ENCODE data around the gene KLB. TPM values are rescaled to one million over a fixed set of nuclear protein-coding genes. Genes with fewer than 3 reads are reported as not detected.

Gene KLB

DNA sequence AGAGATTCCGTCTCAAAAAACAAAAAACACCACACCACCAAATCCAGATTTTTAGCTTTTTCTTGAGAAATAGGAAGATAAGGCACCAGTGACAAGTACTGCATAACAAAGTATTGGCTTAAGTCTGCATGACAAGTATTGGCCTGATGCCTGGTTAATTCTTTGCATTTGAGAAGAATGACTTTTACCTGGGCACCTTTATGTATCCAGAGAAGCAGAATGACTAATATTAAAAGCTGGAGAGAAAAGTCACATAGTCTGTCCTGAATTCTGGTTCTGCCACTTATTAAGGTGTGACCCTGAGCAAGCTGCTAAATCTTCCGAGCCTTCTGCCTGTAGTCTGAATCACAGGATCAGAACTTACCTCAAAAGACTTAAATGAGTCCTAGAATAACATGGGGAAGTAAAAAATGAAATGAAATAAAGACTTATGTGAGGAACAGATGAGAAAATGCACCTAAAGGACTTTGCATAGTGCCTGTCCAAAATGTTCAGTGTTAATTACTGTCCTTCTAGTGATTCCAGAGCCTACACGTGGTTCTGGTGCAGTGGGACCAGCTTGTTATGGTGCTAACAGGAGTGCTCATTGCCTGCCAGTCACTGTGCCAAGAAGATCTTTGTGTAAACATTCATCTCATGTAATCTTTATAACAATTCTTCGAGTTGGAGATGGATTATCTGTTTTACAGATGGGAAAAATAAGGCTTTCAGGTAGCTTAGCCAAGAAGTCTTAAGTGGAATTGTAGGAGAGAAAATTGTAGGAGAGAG, 88.9 kb downstream of the KLB start:
- Histone ChIP-seq H3K4me1 (ENCODE audit: control insufficient read depth, insufficient read depth, low read length) (no peaks in the 10 kb centered on the region), H3K27me3 (ENCODE audit: control insufficient read depth, insufficient read depth, low read length) (no peaks in the 10 kb centered on the region), H3K4me2 (ENCODE audit: low read length) (no peak overlapping the region), H3K4me3 (ENCODE audit: low read length) (no peak overlapping the region), H3K9me3 (replicated peaks; ENCODE audit: low read length) (no peaks in the 10 kb centered on the region), H3K9ac (ENCODE audit: low read depth, low read length) (no peak overlapping the region), H3K36me3 (ENCODE audit: insufficient read depth, low read length) (peaks cover 29% of the 10 kb centered on the region)

- H3K27me3 ChIP-seq (ENCODE audit: control insufficient read depth, insufficient read depth, low read length): no peaks in the 10 kb centered on the region
- H3K36me3 ChIP-seq (ENCODE audit: insufficient read depth, low read length): peaks cover 42% of the 10 kb centered on the region
- no peak overlapping the region for H3K4me3 ChIP-seq (ENCODE audit: low read length)
- no peak overlapping the region for H3K9ac ChIP-seq (ENCODE audit: low read depth, low read length)
- peaks cover 16% of the 10 kb centered on the region for H3K4me1 ChIP-seq (ENCODE audit: control insufficient read depth, insufficient read depth, low read length)
- no peaks in the 10 kb centered on the region for H3K9me3 ChIP-seq (replicated peaks; ENCODE audit: low read length)
- no peak overlapping the region for H3K4me2 ChIP-seq (ENCODE audit: low read length)
Measured at GRCh38 chr4:39497909-39498726, 91.4 kb downstream of the KLB start.

DNA sequence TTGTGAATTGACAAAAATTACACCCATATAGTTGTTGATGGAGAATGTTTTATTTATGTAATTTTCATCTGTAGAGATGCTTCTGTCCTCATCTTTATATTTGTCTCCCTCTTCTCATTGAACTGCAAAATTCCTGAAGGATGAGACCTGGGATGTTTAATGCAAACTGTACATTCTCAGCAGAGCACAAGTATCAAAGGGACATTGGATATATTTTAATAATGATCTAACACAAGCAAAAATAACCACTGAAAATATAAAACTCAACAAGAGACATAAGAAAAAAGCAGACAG, 91.9 kb downstream of the KLB start:
- peaks cover 19% of the 10 kb centered on the region for H3K4me1 ChIP-seq (ENCODE audit: control insufficient read depth, insufficient read depth, low read length)
- no peak overlapping the region for H3K4me2 ChIP-seq (ENCODE audit: low read length)
- H3K9ac ChIP-seq (ENCODE audit: low read depth, low read length): no peak overlapping the region
- no peaks in the 10 kb centered on the region for H3K27me3 ChIP-seq (ENCODE audit: control insufficient read depth, insufficient read depth, low read length)
- no peak overlapping the region for H3K4me3 ChIP-seq (ENCODE audit: low read length)
- no peaks in the 10 kb centered on the region for H3K9me3 ChIP-seq (replicated peaks; ENCODE audit: low read length)
- peaks cover 48% of the 10 kb centered on the region for H3K36me3 ChIP-seq (ENCODE audit: insufficient read depth, low read length)

Small RNAs within 50 kb of the gene (small RNA-seq; reads per million reads assigned to genes)
- not detected for gene MIR5591
- gene RF00019: not detected
- not detected for gene RNU6-887P
